ENCODE results near the gene CYP4A11.

- no peak for TF ChIP-seq GATA3 (IDR thresholded peaks at IDR 0.05; ENCODE audit: low read depth, low read length)
- no peak for TF ChIP-seq GATA2 (IDR thresholded peaks at IDR 0.05; ENCODE audit: low read depth, low read length)
These were observed 37.8 kb downstream of the CYP4A11 start for GRCh38 chr1:46903481-46903880.

All from SH-SY5Y (cell line).